Muscle of leg (tissue), 11 donors: ENCODE data around the gene CHST1. TPM values are rescaled to one million over a fixed set of nuclear protein-coding genes. Genes with fewer than 3 reads are reported as not detected.
A peak's percentile ranks its signal among the peaks of the same experiment; 100 is the strongest.

Experiments
- DNase-seq: peaks from one replicate; pipeline ENCODE4 v3.0.0; 2013
- H3K27ac ChIP-seq: one replicate; pipeline ENCODE4 v1.5.1; 2013; ENCODE audit warnings: mild to moderate bottlenecking, low read length, control low read depth
- H3K27me3 ChIP-seq: one replicate; pipeline ENCODE4 v1.6.1; 2013; ENCODE audit warnings: low read length; ENCODE audit not compliant: control insufficient read depth, insufficient read depth
- H3K36me3 ChIP-seq: one replicate; pipeline ENCODE4 v1.6.1; 2013; ENCODE audit warnings: low read length; ENCODE audit not compliant: control insufficient read depth, insufficient read depth
- H3K4me1 ChIP-seq: one replicate; pipeline ENCODE4 v1.6.1; 2013; ENCODE audit warnings: low read length; ENCODE audit not compliant: control insufficient read depth, insufficient read depth
- H3K4me3 ChIP-seq: one replicate; pipeline ENCODE4 v1.5.1; 2013; ENCODE audit warnings: low read length, control low read depth
- H3K9me3 ChIP-seq: replicated peaks from 2 replicates; pipeline ENCODE4 v1.6.1; 2013; ENCODE audit warnings: low read depth, low read length; ENCODE audit not compliant: control insufficient read depth
- WGBS: methylation state at CpG from one replicate; pipeline ENCODE4 v1.1.5; 2013; ENCODE audit warnings: missing lambda C conversion rate; ENCODE audit not compliant: insufficient coverage; 5-methylcytosine and 5-hydroxymethylcytosine counted together
- polyA plus RNA-seq, 8 donors: library from polyadenylated mRNA; unstranded; fragments of 120-200 nt; gene quantifications; one replicate each; pipeline versions ENCODE4 v1.2.1 to v1.2.3, GENCODE V29; 2013; ENCODE audit warnings: inconsistent platforms in 1 of 8, low replicate concordance in 1 of 8; ENCODE audit not compliant: insufficient read length in 8 of 8, insufficient read depth in 1 of 8
- total RNA-seq: library from RNA; stranded (reverse); fragments of 120-200 nt; gene quantifications from one replicate; pipeline ENCODE4 v1.2.4, GENCODE V29; 2013

The CHST1 gene
- total and polyA plus RNA-seq, 9 donors = 6.7 to 22.0 (median 17.8) TPM

DNA sequence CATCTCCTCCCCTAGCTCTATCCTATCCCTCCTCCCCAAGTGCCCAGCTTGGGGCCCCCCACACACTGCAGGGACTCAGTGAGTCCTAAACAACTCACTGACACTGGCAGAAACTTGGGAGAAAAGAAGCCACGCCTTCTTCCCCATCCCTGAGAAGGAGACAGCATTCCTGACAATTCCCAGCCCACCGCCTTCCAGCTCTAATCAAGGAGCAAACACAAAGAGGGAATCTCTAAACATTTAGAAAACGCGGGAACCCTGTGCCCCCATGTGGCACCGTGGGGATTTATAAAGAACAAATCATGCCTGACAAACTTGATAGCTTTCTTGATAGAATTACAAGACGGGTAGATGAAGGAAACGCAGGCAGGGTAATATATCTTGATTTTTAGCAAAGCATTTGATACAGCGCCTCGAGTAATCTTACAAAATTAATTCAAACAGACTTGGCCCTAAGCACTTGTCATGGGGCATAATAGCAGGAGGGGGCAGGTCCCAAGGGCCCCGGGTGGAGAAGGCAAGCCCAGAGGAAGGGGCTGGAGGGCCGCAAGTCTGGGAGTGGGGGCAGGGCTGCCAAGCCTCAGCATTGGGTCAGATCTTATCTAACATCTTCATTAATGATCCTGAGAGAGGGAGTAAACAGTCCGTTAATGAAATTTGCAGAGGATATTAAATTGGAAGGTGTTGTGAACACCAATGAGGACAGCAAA lies 4.5 kb downstream of the CHST1 start:
- H3K9me3 ChIP-seq = no peaks in the 10 kb centered on the region
- peaks cover 73% of the 10 kb centered on the region for H3K4me1 ChIP-seq
- H3K36me3 ChIP-seq = no peaks in the 10 kb centered on the region
- H3K27me3 ChIP-seq = peaks cover 28% of the 10 kb centered on the region
- no peak overlapping the region for H3K4me3 ChIP-seq
- 28% methylated on average over 2 of the region's 12 CpGs for WGBS
- DNase-seq = no peak
- peak overlapping the region; percentile 29 for H3K27ac ChIP-seq

DNA sequence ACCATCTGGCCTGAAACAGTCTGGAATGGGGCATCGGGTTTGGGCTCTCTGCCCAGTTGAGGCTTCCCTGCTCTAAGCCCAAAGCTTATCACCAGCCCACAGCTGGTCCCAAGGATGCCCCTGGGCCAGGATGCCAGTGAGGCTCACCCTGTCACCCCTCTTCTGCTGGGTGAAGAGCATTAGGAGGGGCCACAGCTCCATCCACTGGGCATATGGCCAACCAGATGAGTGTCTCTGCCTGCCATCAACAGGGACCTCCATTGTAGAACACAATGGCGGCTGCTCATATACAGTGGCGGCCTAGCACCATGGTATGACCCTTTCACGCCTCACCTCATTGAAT lies 5.6 kb downstream of the CHST1 start:
- Histone ChIP-seq H3K27me3 (peaks cover 27% of the 10 kb centered on the region), H3K27ac (peak overlapping the region; percentile 88), H3K36me3 (no peaks in the 10 kb centered on the region), H3K4me1 (peaks cover 77% of the 10 kb centered on the region), H3K4me3 (no peak overlapping the region), H3K9me3 (no peaks in the 10 kb centered on the region)
- DNase-seq = no peak
- 42% methylated on average over 1 of the region's 4 CpGs for WGBS

DNA sequence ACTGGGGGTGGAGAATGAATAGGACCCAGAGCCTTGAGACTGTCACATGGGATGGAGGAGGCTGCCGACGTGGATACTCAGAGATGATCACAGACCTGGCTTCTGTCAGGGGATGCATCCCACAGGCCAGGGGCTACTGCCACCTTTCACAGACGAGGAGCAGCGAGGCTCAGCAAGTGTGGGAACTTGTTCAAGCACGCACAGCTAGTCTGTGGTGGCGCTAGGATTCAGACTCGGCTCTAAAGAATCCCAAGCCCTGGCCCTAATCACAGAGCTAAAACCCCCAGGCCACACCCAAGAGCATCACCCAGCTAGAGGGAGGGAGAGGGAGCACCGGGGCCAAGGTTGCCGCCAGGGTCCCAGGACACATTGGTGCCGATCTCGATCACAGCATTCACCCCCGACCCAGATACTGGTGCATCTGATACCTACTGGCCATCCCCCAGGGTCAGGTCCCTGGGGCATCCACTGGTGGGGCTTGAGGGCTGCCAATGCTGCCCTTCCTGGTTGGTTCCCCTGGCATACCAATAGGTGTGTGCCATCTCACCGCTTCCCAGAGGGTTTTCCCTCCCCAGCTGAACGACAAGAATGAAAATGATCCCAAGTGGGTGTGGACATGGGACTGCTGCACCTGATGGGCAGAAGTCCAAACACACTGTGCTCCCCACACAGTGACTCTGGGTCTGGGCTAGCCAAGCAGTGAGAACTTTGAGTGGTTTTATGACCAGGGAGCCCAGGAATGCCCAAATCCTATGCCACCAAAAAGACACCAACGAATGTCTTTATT lies 6.2 kb downstream of the CHST1 start:
- WGBS = 23% methylated on average over 4 of the region's 15 CpGs
- Histone ChIP-seq H3K36me3 (no peaks in the 10 kb centered on the region), H3K4me1 (peaks cover 77% of the 10 kb centered on the region), H3K9me3 (no peaks in the 10 kb centered on the region), H3K27ac (peak overlapping the region; percentile 88), H3K27me3 (peaks cover 22% of the 10 kb centered on the region), H3K4me3 (no peak overlapping the region)
- no peak for DNase-seq

DNA sequence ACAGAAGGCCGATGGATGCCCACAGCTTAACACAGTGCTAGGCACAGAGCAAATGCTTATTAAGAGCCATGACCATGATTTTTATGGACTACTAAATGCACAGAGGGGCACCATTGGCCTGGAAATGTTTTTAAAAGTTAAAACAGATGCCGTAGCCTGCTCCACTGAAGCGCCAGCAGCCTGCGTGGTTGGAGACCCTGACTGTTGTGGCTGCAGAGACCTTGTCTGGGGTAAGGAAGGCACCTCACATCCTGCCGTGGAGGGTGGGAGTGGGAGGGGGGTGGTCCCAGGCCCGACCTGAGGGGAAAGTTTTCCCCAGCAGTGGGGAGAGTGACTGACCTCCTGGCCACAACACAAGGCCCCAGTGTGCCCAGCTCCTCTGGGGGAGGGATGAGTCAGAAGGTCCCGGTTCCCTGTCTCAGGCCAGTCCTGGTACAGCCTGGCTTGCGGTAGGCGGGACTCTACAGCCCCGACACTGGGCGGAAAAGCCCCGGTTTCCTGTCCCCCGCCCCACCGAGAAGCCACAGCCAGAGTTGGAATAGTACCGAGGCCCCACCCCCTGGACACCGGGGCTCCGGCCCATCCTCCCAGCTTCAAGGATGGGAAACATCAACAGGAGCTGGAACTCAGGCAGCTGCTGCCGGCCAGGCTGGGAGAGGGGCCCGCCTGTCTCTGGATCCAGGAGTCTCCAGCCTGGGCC lies 7.0 kb downstream of the CHST1 start:
- DNase-seq = peak; percentile 95
- WGBS = 11% methylated on average over 12 of the region's 19 CpGs
- Histone ChIP-seq H3K9me3 (no peaks in the 10 kb centered on the region), H3K36me3 (no peaks in the 10 kb centered on the region), H3K4me3 (no peak overlapping the region), H3K27me3 (peaks cover 15% of the 10 kb centered on the region), H3K4me1 (peaks cover 76% of the 10 kb centered on the region), H3K27ac (peak overlapping the region; percentile 88)

DNA sequence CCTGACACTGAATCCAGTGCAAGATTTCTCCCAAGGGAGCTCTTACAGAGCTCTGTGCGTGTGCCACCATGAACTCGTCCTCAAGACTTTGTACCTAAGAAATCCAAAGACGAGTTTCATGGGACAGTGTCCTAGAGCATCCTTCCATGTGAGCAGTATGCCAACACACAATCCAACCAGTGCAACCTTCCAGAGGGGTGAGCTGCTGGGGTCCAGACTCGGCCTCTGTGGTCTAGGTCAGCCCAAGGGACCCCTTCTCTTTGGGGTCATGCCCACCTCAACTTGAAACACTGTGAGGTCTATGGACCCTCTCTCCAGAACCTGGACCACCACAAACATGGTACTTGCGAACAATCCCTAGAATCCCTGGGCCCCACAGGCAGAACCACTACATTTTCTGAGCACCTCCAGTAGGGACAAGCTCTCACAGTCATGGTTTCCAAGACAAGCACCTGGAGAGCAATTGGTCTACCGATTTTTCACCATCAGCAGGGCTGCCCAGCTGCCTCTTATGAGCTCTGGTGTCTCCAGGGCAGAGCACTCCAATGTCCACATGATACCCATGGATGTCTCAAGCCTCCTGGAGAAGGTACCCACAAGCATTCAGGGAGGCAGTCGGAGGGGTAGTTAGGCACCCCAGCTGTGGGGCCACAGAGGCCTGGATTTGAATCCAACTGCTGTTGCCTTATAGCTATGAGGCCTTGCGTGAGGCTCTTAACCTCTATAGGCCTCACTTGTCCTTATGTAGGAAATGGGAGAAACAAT lies 7.7 kb downstream of the CHST1 start:
- no peak for DNase-seq
- Histone ChIP-seq H3K27me3 (peaks cover 8% of the 10 kb centered on the region), H3K9me3 (no peaks in the 10 kb centered on the region), H3K4me1 (peaks cover 72% of the 10 kb centered on the region), H3K4me3 (no peak overlapping the region), H3K36me3 (no peaks in the 10 kb centered on the region), H3K27ac (peak overlapping the region; percentile 79)
- 81% methylated on average over 6 of the region's 8 CpGs for WGBS

DNA sequence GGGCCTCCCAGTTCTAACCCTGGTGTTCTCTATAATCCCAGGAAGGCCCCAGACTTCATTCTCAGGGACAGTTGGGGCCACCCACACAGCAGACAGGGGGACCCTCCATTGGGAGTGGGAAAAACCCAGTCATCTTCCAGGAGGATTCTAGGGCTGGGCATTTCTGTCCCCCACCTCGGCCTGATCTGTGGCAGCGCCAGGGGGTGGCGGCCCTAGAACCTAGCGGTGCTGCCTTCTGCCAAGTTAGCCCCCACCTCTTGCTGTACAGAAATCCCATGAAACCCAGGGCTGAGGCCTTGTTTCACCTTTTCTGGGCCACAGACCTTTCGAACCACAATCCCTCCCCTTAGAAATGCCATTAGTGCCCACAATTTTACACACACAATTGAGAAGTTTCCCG lies 9.6 kb downstream of the CHST1 start:
- DNase-seq = no peak
- H3K36me3 ChIP-seq = no peaks in the 10 kb centered on the region
- no peak overlapping the region for H3K27ac ChIP-seq
- no peaks in the 10 kb centered on the region for H3K27me3 ChIP-seq
- no peaks in the 10 kb centered on the region for H3K9me3 ChIP-seq
- WGBS = 81% methylated on average over 6 of the region's 6 CpGs
- H3K4me1 ChIP-seq = peaks cover 60% of the 10 kb centered on the region
- H3K4me3 ChIP-seq = no peak overlapping the region

DNA sequence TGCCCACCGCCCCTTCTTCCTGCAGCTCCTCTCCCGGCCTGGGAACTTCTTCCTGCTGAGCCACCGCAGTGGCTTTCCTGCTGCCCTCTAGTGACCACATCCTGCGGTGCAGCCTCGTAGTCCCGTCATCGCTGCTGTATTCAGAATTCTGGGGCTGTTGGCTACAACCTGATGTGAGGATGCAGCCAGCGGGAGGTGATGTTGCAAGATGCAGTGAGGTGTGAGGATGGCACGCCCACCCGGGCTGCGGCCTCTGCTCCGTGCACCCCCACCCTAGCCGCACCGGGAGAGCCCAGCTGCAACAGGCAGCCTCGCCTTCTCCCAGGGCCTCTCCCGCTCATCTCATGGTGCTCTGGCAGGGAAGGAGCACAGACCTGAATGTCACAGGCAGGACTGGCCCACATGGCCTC lies 10.1 kb downstream of the CHST1 start:
- no peaks in the 10 kb centered on the region for H3K27me3 ChIP-seq
- WGBS = 12% methylated on average over 16 of the region's 16 CpGs

DNA sequence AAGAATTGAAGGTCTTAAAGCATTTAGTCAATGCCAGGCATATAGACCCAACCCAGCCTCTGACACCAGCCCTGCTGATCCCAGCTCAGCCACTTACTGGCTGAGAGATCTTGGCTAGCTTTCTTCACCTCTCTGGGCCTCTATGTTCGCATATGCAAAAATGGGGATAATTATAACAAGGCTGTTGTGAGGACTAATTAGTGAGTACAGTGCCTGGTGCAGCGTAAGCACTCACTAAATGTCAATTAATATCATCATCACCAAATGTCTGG lies 10.5 kb downstream of the CHST1 start:
- Histone ChIP-seq H3K36me3 (peaks cover 4% of the 10 kb centered on the region), H3K9me3 (no peaks in the 10 kb centered on the region), H3K4me3 (no peak overlapping the region), H3K27ac (no peak overlapping the region), H3K4me1 (peaks cover 51% of the 10 kb centered on the region), H3K27me3 (no peaks in the 10 kb centered on the region)
- WGBS = 40% methylated on average over 1 of the region's 2 CpGs
- DNase-seq = no peak

More for the DNA sequence above, 10.1 kb downstream of the CHST1 start:
- Histone ChIP-seq H3K9me3 (no peaks in the 10 kb centered on the region), H3K36me3 (peaks cover under 1% of the 10 kb centered on the region), H3K4me3 (no peak overlapping the region), H3K4me1 (peaks cover 55% of the 10 kb centered on the region), H3K27ac (no peak overlapping the region)
- peak; percentile 83 for DNase-seq

DNA sequence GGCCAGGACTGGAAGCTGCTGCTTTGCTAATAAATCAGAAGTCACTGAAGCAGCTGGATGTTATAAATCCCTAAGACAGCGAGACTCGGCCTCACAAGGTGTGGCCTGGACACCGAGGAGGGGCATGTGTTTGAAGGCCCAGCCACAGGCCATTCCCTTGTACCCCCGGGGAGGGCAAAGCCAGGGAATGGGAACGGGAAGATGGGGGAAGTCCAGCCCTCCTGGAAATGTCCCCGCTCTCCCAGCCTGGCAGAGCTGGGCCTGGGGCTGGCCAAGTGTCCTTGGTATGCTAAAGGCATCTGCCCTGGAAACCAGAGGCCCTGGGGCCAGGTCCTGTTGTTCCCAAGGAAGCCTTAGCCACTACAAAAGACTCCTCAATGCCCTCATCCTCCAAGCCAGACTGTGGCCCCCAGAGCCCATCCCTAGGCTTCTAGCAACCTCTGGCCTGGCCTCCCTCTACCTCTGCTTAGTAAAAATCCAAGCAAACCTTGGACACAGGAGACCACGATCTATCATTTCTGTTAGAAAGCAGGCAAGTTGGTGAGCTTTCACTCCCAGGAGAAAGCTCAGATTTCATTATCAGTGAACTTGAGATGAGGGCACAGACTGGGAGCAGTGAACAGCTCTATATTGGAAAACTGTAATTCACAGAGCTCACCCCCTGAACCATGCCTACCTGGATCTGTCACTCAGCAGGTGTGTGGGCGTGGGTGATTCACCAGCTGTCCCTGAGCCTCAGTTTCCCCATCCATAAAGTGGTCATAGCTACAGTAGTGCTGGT lies 11.0 kb downstream of the CHST1 start:
- WGBS = 28% methylated on average over 5 of the region's 8 CpGs
- H3K27ac ChIP-seq = peak overlapping the region; percentile 39
- DNase-seq = no peak
- H3K9me3 ChIP-seq = no peaks in the 10 kb centered on the region
- H3K4me3 ChIP-seq = no peak overlapping the region
- H3K4me1 ChIP-seq = peaks cover 46% of the 10 kb centered on the region
- H3K27me3 ChIP-seq = no peaks in the 10 kb centered on the region
- peaks cover 8% of the 10 kb centered on the region for H3K36me3 ChIP-seq
